Kidney epithelial cell (primary cell): Measurements from ENCODE around the gene SSRP1. TPM values are rescaled to one million over a fixed set of nuclear protein-coding genes. Genes with fewer than 3 reads are reported as not detected.
A peak's percentile ranks its signal among the peaks of the same experiment; 100 is the strongest.

Source experiments
- DNase-seq: peaks from one replicate; pipeline ENCODE4 v3.0.0-alpha.2; 2010; ENCODE audit warnings: low read depth
- H3K27me3 ChIP-seq: 2 replicates; pipeline ENCODE4 v1.6.0; 2011; ENCODE audit warnings: low read length; ENCODE audit not compliant: control insufficient read depth, insufficient read depth
- H3K36me3 ChIP-seq: 2 replicates; pipeline ENCODE4 v1.5.1; 2011; ENCODE audit warnings: low read length; ENCODE audit not compliant: control insufficient read depth, insufficient read depth
- H3K4me3 ChIP-seq: 2 replicates; pipeline ENCODE4 v1.5.1; 2011; ENCODE audit warnings: low read depth, mild to moderate bottlenecking, control low read depth, low read length
- CTCF ChIP-seq: IDR thresholded peaks from 2 replicates; pipeline ENCODE4 v1.5.1; 2011; ENCODE audit warnings: mild to moderate bottlenecking, moderate library complexity, low read length, control low read depth, inconsistent platforms; ENCODE audit not compliant: insufficient read depth, poor library complexity, severe bottlenecking
- total RNA-seq: library from RNA; depleted of rRNA; stranded (reverse); fragments of >200 nt; gene quantifications from 2 replicates; pipeline ENCODE4 v1.2.3, GENCODE V29; 2015

SSRP1 gene
- total RNA-seq, 1 donor from 2014 or later: 156 TPM

- Histone ChIP-seq H3K36me3 (no peaks in the 10 kb centered on the region), H3K4me3 (no peak overlapping the region), H3K27me3 (peaks cover 2% of the 10 kb centered on the region)
- no peak for DNase-seq
- no peak for TF ChIP-seq CTCF
These were observed 17.8 kb upstream of the SSRP1 start for GRCh38 chr11:57353446-57353845.

DNA sequence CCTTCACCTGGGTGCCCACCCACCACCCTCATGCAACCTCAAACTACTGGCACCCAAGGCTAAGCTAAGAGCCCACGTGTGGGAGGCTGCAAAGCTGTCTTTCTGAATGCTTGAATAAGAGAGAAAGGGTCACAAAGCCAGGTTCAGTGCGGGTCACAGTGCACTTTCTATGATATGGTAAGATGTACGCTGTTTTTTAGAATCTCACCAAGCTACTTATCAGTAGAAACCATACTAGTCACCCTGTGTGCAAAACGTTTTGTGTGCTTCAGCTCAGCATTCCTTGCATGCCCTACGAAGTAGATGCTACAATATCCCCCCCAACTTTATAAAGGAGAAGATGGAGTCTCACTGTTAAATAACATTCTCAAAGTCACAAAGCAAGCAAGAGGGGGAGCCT, 17.3 kb upstream of the SSRP1 start:
- TF ChIP-seq CTCF: no peak
- Histone ChIP-seq H3K27me3 (peaks cover 2% of the 10 kb centered on the region), H3K36me3 (no peaks in the 10 kb centered on the region), H3K4me3 (no peak overlapping the region)
- DNase-seq: no peak

DNA sequence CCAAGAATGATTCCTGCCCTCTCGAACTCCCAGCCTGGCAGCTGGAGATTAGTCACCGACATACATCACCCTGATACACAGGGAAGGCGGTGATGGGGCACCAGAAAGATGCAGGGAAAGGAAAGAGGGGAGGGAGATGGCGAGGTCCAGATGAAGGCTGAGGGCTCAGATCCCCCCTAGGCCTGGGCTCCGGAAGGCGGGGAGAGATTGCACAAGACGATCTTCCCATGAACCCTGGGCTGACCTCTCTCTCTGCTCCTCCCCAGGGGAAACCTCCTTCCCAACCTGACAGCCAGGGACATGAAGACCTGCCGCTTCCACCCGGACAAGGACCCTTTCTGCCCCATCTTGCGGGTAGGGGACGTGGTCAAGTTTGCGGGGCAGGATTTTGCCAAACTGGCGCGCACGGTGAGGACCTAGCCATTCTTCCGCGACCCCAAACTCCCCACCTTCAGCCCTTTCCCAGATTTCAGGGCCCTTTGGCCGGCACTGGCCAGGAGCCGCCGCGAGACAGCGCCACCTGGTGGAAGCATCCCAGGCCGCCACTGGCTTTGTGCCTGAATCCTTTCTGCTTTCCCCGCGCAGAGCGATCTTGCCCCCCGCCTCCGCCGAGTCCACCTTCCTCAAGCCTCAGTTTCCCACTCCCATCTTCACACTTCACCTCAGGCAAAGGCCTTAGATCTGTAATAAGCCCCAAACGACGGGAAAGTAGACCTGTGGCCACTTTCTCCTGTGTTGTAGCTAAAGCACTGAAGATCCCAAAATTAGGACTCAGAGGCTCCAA, 14.0 kb upstream of the SSRP1 start:
- no peaks in the 10 kb centered on the region for H3K36me3 ChIP-seq
- peak; percentile 90 for TF ChIP-seq CTCF
- peaks cover 2% of the 10 kb centered on the region for H3K27me3 ChIP-seq
- H3K4me3 ChIP-seq: no peak overlapping the region
- peak; percentile 14 for DNase-seq

GRCh38 chr11:57348636-57349313, 13.1 kb upstream of the SSRP1 start:
- no peaks in the 10 kb centered on the region for H3K36me3 ChIP-seq
- no peak for DNase-seq
- peaks cover 2% of the 10 kb centered on the region for H3K27me3 ChIP-seq
- TF ChIP-seq CTCF: no peak
- H3K4me3 ChIP-seq: no peak overlapping the region

GRCh38 chr11:57348052-57348451, 12.4 kb upstream of the SSRP1 start:
- DNase-seq: no peak
- TF ChIP-seq CTCF: no peak
- H3K27me3 ChIP-seq: peaks cover 2% of the 10 kb centered on the region
- no peak overlapping the region for H3K4me3 ChIP-seq
- no peaks in the 10 kb centered on the region for H3K36me3 ChIP-seq

DNA sequence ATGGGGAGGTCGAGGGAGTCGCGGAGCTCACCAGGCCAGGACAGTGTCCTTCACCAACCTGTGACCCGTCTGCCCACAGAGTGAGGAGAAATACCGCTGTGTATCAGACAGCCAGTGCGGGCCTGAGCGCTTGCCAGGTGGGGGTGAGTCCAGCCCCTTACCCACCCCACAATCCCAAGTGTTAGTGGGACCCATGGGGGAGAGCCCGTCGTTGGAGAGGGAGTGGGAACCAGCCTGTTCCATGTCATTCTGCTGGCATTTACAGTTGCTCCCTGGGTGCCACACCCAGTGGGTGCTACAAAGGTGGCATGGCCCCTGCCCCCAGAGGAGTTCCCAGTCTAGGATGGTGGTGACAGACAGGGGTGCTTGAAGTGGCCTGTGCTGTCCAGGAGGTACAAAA, 11.6 kb upstream of the SSRP1 start:
- Histone ChIP-seq H3K36me3 (no peaks in the 10 kb centered on the region), H3K4me3 (no peak overlapping the region), H3K27me3 (no peaks in the 10 kb centered on the region)
- no peak for DNase-seq
- no peak for TF ChIP-seq CTCF
